ENCODE measurements around the gene CLDN4. TPM values are rescaled to one million over a fixed set of nuclear protein-coding genes. Genes with fewer than 3 reads are reported as not detected.

CLDN4 gene
- total RNA-seq, 2 experiments from 2014 or later: 0.05 to 0.14 TPM

DNA sequence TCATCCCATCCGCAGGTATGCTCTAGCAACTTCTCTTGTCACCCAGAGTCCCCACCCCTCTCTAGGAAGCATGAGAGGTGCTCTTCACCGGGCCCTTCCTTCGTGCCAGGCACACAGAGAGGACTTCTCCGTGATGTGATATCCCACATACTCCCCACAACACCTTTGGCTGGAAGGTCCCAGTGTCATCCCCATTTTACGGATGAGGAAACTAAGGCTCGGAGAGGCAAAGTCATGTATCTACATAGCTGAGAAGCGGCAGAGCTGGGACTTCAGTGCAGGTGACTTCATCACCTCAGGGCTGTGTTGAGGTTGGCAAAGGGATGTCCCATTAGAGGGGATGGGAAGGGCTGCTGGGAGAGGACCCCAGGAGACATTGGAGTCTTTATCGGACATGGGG, 45.6 kb downstream of the CLDN4 start:
- Mint-ChIP-seq H3K9me3 (no peaks in the 10 kb centered on the region), H3K27me3 (no peaks in the 10 kb centered on the region), H3K36me3 (ENCODE audit: low read depth) (no peaks in the 10 kb centered on the region), H3K4me3 (no peak overlapping the region), H3K27ac (no peak overlapping the region), H3K4me1 (ENCODE audit: low read depth) (no peaks in the 10 kb centered on the region)
- H3K27me3 ChIP-seq (ENCODE audit: control insufficient read depth in 1 of 2, insufficient read depth in 2 of 2, low read length in 2 of 2): peaks cover 0 to 5% of the 10 kb centered on the region in 2 experiments
- no peaks in the 10 kb centered on the region for H3K36me3 ChIP-seq (ENCODE audit: insufficient read depth, low read length)
- H3K27ac ChIP-seq (ENCODE audit: low read depth in 1 of 2, low read length in 2 of 2): no peak overlapping the region
- no peaks in the 10 kb centered on the region for H3K4me1 ChIP-seq (ENCODE audit: insufficient read depth, low read length)
- ChIA-PET POLR2A (no interaction called here), CTCF (no interaction called here)
- H3K9me3 ChIP-seq (ENCODE audit: control insufficient read depth in 1 of 2, insufficient read depth in 1 of 2, low read length in 2 of 2): no peaks in the 10 kb centered on the region
- TF ChIP-seq CTCF (IDR thresholded peaks at IDR 0.05): no peak
- DNase-seq (no peak), ATAC-seq (ENCODE audit: poor library complexity) (no peak)
- no peak overlapping the region for H3K4me3 ChIP-seq (ENCODE audit: low read length)
- intact Hi-C loops (cut with DNase I, micrococcal nuclease): no loop called here

- intact Hi-C loops (cut with DNase I, micrococcal nuclease): no loop called here
These were observed 46.2 kb downstream of the CLDN4 start for GRCh38 chr7:73876973-73877372.

DNA sequence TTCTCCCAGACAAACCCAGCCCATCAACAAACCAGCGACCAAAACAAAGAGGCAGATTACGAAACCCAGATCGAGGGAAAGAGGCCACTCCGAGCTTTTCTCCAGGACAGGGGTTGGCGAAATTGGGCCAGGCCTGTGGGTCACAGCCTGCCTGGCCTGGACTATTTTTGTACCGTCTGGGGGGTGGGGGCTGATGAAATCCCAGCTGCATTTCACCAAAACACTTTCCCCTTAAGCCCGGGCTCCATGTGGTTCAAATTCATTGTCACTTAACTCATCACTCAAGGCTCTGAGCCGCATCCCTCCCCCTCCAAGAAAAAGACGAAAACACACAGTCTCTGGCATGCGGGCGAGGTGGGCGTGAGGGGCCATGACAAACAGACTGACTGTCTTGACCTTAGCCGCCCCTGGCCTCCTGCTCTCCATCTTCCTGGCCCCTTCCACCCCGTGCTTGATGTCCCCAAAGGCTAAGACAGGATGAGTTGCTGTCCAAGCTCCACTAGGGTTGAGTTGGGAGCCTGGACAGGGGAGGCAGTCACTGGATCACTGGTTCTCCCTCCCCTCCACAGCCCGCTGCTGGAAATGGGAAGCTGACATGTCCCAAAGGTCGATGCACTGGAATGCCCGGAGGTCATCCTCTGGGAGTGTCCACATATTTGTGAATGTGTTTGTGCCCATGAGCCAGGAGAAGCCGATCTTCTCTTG, 49.3 kb downstream of the CLDN4 start:
- intact Hi-C loops (cut with DNase I, micrococcal nuclease): no loop called here

More at GRCh38 chr7:73876973-73877372, 46.2 kb downstream of the CLDN4 start:
- no peak overlapping the region for H3K27ac Mint-ChIP-seq
- POLR2A ChIA-PET: no interaction called here
- Histone ChIP-seq H3K4me3 (ENCODE audit: low read length) (no peak overlapping the region), H3K9me3 (ENCODE audit: control insufficient read depth in 1 of 2, insufficient read depth in 1 of 2, low read length in 2 of 2) (no peaks in the 10 kb centered on the region), H3K36me3 (ENCODE audit: insufficient read depth, low read length) (no peaks in the 10 kb centered on the region), H3K4me1 (ENCODE audit: insufficient read depth, low read length) (no peaks in the 10 kb centered on the region), H3K27me3 (ENCODE audit: control insufficient read depth in 1 of 2, insufficient read depth in 2 of 2, low read length in 2 of 2) (peaks cover 3 to 5% of the 10 kb centered on the region in 2 experiments), H3K27ac (ENCODE audit: low read depth in 1 of 2, low read length in 2 of 2) (no peak overlapping the region)
- H3K36me3 Mint-ChIP-seq (ENCODE audit: low read depth): no peaks in the 10 kb centered on the region
- H3K9me3 Mint-ChIP-seq: no peaks in the 10 kb centered on the region
- no peak for ATAC-seq (ENCODE audit: poor library complexity)
- CTCF ChIA-PET: no interaction called here
- no peaks in the 10 kb centered on the region for H3K27me3 Mint-ChIP-seq
- DNase-seq: no peak
- TF ChIP-seq CTCF (IDR thresholded peaks at IDR 0.05): no peak
- H3K4me1 Mint-ChIP-seq (ENCODE audit: low read depth): no peaks in the 10 kb centered on the region
- no peak overlapping the region for H3K4me3 Mint-ChIP-seq

More for the DNA sequence above, 49.3 kb downstream of the CLDN4 start:
- Histone ChIP-seq H3K9me3 (ENCODE audit: control insufficient read depth in 1 of 2, insufficient read depth in 1 of 2, low read length in 2 of 2) (no peaks in the 10 kb centered on the region), H3K27ac (ENCODE audit: low read depth in 1 of 2, low read length in 2 of 2) (no peak overlapping the region), H3K36me3 (ENCODE audit: insufficient read depth, low read length) (no peaks in the 10 kb centered on the region), H3K27me3 (ENCODE audit: control insufficient read depth in 1 of 2, insufficient read depth in 2 of 2, low read length in 2 of 2) (peaks cover 3 to 5% of the 10 kb centered on the region in 2 experiments), H3K4me1 (ENCODE audit: insufficient read depth, low read length) (no peaks in the 10 kb centered on the region), H3K4me3 (ENCODE audit: low read length) (no peak overlapping the region)
- ChIA-PET POLR2A (no interaction called here), CTCF (no interaction called here)
- no peak overlapping the region for H3K27ac Mint-ChIP-seq
- ATAC-seq (ENCODE audit: poor library complexity): no peak
- DNase-seq: no peak
- H3K27me3 Mint-ChIP-seq: no peaks in the 10 kb centered on the region
- H3K4me3 Mint-ChIP-seq: no peak overlapping the region
- H3K36me3 Mint-ChIP-seq (ENCODE audit: low read depth): no peaks in the 10 kb centered on the region
- no peaks in the 10 kb centered on the region for H3K4me1 Mint-ChIP-seq (ENCODE audit: low read depth)
- no peak for TF ChIP-seq CTCF (IDR thresholded peaks at IDR 0.05)
- H3K9me3 Mint-ChIP-seq: no peaks in the 10 kb centered on the region
